ENCODE measurements around the gene CAPN12.

GRCh38 chr19:38715555-38715954 lies 28.7 kb downstream of the CAPN12 start:
- no peak for TF ChIP-seq CTCF (conservative IDR thresholded peaks at IDR 0.05 in 1 of 2, IDR thresholded peaks at IDR 0.05 in 1 of 2; ENCODE audit: extremely low read depth in 1 of 2, insufficient read depth in 1 of 2, low read depth in 1 of 2, low read length in 2 of 2)
- no peak for TF ChIP-seq EZH2 (IDR thresholded peaks at IDR 0.05; ENCODE audit: borderline replicate concordance, low read length)

Data from mammary epithelial cell (primary cell).